ENCODE results near the gene FILIP1.

- TF ChIP-seq CTCF (conservative IDR thresholded peaks at IDR 0.05 in 1 of 2, IDR thresholded peaks at IDR 0.05 in 1 of 2; ENCODE audit: low read depth in 1 of 2, low read length in 2 of 2) = no peak
- TF ChIP-seq EZH2 (IDR thresholded peaks at IDR 0.05; ENCODE audit: low read length, missing control alignments) = no peak
Measured at GRCh38 chr6:75438013-75438431, 55.6 kb downstream of the FILIP1 start.

Measured in fibroblast of lung (primary cell).